Epithelial cell of proximal tubule (primary cell): ENCODE results near the gene ATP5F1D. TPM values are rescaled to one million over a fixed set of nuclear protein-coding genes. Genes with fewer than 3 reads are reported as not detected.

ENCODE experiments used
- DNase-seq: peaks from one replicate; pipeline ENCODE4 v3.0.0-alpha.2; 2011; ENCODE audit warnings: low read depth
- H3K4me3 ChIP-seq: 2 replicates; pipeline ENCODE4 v1.5.1; 2011; ENCODE audit warnings: low read depth, mild to moderate bottlenecking, low read length
- CTCF ChIP-seq: conservative IDR thresholded peaks from 2 replicates; pipeline ENCODE4 v1.5.1; 2012; ENCODE audit warnings: low read depth, mild to moderate bottlenecking, low read length
- total RNA-seq: library from RNA; depleted of rRNA; stranded (reverse); fragments of >200 nt; gene quantifications from 2 replicates; pipeline ENCODE4 v1.2.3, GENCODE V29; 2015

Gene ATP5F1D
- total RNA-seq, 1 donor from 2014 or later: 110 TPM

GRCh38 chr19:1255186-1256161 is 13.9 kb downstream of the ATP5F1D start:
- no peak overlapping the region for H3K4me3 ChIP-seq

GRCh38 chr19:1256646-1257474 is 15.3 kb downstream of the ATP5F1D start:
- TF ChIP-seq CTCF: no peak
- DNase-seq: no peak
- no peak overlapping the region for H3K4me3 ChIP-seq

More at GRCh38 chr19:1255186-1256161, 13.9 kb downstream of the ATP5F1D start:
- no peak for TF ChIP-seq CTCF
- no peak for DNase-seq

GRCh38 chr19:1257475-1258162 is 16.1 kb downstream of the ATP5F1D start:
- no peak for DNase-seq
- H3K4me3 ChIP-seq: no peak overlapping the region
- no peak for TF ChIP-seq CTCF

GRCh38 chr19:1258163-1258492 is 16.6 kb downstream of the ATP5F1D start:
- H3K4me3 ChIP-seq: no peak overlapping the region
- no peak for DNase-seq
- no peak for TF ChIP-seq CTCF

GRCh38 chr19:1258707-1259205 is 17.2 kb downstream of the ATP5F1D start:
- H3K4me3 ChIP-seq: no peak overlapping the region
- TF ChIP-seq CTCF: no peak
- DNase-seq: no peak

- DNase-seq: no peak
- TF ChIP-seq CTCF: no peak
- H3K4me3 ChIP-seq: no peak overlapping the region
Measured at GRCh38 chr19:1259206-1259875, 17.8 kb downstream of the ATP5F1D start.
